Activated CD4-positive, CD25-positive, alpha-beta regulatory T cell treated with anti-CD3 and anti-CD28 coated beads, Interleukin-2, amount 50 U/mL, for 24 hours (primary cell): ENCODE measurements around the gene SLC39A10.
A peak's percentile ranks its signal among the peaks of the same experiment; 100 is the strongest.
"Not testable (repeated sequence)": the region's sequence is repeated elsewhere in the genome, so short reads cannot be mapped to it uniquely, and the experiment has no call there.

Experiments used
- ATAC-seq, 2 donors: fragments of 150-1000 bp; cut with Tn5 transposase; one replicate each; pipeline ENCODE4 v1.10.0; 2021; ENCODE audit warnings: mild to moderate bottlenecking in 1 of 2, moderate library complexity in 1 of 2

SLC39A10 gene

DNA sequence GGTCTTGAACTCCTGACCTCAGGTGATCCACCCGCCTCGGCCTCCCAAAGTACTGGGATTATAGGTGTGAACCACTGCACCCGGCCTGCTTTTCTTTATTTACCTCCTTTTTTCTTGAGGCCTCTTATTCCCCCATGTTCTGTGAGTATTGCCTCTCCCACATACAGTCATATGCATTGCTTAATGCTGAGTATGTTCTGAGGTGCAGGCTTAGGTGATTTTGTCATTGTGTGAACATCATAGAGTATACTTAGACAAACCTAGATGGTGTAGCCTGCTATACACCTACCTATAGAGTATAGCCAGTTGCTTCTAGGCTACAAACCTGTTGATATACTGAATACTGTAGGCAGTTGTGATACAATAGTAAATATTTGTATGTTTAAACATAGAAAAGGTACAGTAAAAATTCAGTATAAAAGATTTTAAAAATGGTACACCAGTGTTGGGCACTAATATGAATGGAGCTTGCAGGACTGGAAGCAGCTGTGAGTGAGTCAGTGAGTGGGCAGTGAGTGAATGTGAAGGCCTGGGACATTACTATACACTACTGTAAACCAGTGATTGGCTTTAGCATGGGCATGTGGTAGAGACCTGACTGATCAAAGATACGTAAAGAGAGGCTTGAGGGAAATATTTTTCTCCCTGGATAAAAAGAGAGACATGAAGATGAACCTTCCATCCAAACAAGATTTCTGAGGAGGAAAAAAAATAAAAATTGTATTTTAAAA lies 17.6 kb downstream of the SLC39A10 start:
- no peak for ATAC-seq

DNA sequence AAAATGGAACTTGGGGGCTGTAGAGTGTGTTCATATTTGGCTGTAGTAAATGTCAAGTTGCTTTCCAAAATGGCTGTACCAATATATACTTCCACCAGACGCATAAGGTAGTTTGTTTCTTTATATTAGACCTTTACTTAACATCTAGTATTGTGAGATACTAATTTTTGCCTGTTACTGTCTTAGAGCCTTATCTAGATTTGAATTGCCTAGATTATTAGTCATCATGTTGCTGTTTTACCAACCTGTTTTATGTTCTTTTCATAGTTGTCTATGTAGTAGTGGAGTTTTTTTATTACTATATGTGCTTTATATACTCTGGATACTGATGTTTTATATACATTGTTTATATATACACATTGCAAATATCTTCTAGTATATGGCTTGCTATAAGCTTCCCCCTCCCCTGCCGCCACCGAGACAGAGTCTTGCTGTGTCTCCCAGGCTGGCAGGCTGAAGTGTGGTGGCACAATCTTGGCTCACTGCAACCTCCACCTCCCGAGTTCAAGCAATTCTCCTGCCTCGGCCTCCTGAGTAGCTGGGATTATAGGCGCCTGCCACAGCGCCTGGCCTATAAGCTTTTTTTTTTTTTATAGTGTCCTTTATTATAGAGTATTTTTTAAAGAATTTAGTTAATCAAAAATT lies 18.9 kb downstream of the SLC39A10 start:
- ATAC-seq, result peak; percentile 38 to 67

- no peak for ATAC-seq
These were observed 20.3 kb downstream of the SLC39A10 start for GRCh38 chr2:195677290-195677689.

DNA sequence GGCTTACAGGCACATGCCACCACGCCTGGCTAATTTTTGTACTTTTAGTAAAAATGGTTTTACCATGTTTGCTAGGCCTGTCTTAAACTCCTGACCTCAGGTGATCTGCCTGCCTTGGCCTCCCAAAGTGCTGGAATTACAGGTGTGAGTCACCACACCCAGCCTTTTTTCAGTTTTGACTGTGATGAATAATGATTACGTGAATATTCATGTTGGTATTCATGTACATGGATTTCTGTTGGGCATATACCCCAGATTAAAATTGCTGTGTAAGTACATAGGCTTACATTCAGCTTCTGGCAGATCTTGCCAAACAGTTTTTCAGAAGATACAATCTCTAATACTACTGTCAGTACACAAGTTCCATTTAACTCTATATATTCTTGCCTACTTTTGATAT lies 20.9 kb downstream of the SLC39A10 start:
- no peak for ATAC-seq

DNA sequence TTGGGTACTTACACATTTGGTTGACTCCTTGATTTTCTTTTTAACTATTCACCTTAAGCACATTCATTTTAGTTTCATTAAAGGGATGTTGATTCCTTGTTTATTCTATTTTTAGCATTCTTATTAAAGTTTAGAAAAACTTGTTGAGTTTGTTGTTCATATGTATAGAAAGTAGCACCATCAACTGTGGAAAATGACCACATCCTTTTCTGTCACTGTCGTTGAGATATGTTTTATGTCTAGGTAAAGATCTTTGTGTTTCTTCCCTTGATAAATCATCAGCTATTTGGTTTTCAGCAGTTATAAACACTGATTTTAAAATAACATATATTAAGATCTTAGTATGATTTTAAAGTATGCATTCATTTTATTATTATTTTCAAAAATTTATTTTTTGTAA lies 25.1 kb downstream of the SLC39A10 start:
- no peak for ATAC-seq

GRCh38 chr2:195683174-195683573 lies 26.1 kb downstream of the SLC39A10 start:
- ATAC-seq, result no peak

- no peak for ATAC-seq
These were observed 29.5 kb downstream of the SLC39A10 start for GRCh38 chr2:195686564-195686963.

DNA sequence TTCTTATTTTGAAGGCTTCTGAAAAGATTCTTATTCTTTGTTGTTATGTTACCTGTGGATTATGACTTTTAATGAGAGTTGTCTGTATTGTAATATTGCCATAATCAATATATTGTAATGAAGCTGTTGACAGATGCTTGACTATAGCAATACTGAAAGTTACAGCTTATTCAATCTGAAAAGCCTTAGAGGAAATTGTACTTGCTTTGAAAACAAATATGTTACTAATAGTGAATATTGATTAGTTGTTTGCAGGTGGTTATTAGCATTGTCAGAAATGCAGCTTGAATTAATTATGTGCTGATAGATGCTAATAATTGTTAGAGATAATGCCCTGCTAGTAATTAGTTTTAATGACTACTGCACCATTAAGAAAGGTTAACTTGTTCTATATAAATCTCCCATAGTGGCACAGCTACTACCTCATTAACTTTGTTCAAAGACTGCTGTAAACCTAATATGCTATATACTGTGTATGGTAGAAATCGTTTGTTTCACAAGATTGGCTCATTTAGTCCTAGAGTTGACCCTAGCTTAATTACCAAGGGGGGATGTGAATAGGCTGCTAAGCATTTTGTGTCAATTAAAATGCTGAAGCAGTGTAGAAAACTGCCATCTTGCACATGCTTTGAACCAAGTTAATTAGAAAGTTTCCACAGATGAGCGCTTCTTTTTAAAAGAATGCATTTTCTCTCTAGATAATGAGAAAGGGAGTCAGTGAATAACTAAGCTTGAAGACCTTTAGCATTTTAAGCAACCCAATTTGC lies 30.5 kb downstream of the SLC39A10 start:
- ATAC-seq, result no peak

DNA sequence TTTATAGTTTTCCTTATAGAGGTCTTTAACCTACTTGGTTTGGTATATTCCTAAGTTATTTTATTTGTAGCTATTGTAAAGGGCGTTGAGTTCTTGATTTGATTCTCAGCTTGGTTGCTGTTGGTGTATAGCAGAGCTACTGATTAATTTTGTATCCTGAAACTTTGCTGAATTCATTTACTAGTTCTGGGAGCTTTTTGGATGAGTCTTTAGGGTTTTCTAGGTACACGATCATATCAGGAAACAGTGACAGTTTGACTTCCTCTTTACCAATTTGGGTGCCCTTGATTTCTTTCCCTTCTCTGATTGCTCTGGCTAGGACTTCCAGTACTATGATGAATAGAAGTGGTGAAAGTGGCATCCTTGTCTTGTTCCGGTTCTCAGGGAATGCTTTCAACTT lies 35.5 kb downstream of the SLC39A10 start:
- ATAC-seq, result not testable (repeated sequence)

GRCh38 chr2:195694553-195694952 lies 37.5 kb downstream of the SLC39A10 start:
- ATAC-seq, result no peak

DNA sequence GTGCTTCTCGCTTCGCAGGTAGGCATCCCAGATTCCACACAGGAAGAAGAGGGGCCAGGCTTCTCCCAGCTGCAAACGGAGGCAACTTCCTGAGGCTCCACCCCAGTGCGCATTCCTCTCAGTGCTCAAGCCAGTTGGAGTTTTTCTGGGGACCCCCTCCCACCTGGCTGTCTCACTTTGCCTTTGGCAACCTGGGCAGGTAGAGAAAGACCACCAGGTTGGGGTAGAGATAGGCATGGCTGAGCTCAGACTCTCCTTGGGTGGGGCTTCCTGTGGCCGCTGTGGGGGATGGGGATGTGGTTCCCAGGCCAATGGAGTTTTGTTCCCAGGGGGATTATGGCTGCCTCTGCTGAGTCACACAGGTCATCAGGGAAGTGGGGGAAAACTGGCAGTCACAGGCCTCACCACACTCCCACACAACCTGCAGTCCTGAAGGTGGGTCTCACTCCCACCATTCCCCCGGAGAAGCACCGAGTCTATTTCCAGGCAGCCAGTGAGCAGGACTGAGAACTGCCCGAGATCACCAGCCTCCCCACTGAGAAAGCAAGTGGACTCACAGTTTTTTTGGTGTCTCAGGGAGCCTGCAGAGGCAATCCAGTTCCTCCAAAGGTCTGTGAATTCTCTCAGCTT lies 38.1 kb downstream of the SLC39A10 start:
- no peak for ATAC-seq

DNA sequence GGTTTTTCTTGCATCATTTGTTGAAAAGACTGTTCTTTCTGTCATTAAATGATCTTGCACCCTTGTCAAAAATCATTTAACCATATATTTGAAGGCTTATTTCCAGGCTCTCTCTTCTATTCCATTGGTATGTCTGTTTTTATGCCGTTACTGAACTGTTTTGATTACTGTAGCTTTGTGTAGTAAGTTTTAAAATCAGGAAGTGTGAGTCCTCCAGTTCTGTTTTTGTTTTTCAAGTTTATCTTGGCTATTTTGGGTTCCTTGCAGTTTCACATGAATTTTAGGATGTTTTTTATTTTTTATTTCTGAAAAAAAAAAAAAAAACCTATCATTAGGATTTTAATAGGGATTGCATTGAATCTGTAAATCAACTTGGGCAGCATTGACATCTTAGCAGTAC lies 39.0 kb downstream of the SLC39A10 start:
- no peak for ATAC-seq

- ATAC-seq, result peak in 1 of 2 donors; percentile 49
These were observed 40.7 kb downstream of the SLC39A10 start for GRCh38 chr2:195697681-195698220.

GRCh38 chr2:195700480-195700879 lies 43.5 kb downstream of the SLC39A10 start:
- no peak for ATAC-seq

GRCh38 chr2:195706161-195706900 lies 49.3 kb downstream of the SLC39A10 start:
- ATAC-seq, result no peak

DNA sequence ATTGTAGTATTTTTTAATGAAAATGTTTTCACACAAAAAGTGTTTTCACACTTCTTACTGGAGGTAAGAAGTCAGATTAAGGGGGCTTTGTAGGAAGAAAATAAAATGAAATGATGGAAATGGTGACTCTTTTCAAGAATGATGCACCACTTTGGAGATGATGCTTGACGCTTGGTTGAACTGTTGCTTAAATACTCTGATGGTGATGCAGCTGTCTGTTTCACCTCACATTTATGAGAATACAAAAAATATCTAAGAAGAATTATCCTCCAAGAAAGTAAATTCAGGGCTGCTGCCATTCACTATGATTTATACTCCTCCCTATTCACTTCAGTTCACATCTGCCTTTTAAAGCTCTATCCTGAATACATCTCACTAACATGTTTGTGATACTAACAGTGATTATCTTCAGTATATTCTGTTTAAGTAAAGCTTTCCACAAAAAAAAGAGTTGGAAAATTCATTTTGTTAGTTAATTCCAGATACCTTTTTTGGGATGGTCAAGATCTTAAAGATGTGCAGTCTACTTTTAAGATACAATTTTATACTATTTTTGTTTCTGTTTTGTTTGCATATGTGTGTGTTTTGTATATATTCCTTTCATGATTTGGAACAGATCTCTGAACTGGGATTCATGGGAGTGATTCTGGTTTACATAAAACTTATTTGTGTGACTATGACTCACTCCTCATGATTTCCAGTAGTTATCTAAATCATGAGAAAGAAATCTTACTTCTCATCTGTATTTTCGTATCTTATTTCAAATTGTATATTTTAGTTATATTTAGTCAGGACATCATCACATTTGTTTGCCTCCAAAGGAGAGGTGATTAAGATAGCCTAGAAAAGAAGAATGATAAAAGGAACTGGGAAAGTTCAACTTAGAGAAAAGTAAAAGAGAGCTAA lies 53.1 kb downstream of the SLC39A10 start:
- no peak for ATAC-seq

DNA sequence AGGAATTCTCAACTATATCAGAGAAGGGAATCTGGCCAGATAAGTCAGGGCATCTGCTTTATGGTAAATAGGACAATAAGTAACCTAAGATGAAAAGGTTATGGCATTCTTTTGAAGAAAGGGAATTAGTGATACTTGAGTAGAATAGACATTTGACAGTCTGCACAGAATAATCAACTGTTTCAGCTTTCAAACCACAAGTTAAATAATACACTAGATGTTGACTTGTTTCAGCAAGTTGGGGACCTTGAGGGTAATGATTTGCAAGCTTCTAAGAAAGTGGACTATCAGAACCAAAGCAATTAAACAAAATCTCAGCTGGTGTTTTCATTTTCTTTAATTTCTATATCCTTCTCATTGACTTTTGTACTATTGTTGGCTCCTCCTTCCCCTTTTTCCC lies 54.5 kb downstream of the SLC39A10 start:
- ATAC-seq, result no peak

GRCh38 chr2:195716466-195716865 lies 59.4 kb downstream of the SLC39A10 start:
- no peak for ATAC-seq

DNA sequence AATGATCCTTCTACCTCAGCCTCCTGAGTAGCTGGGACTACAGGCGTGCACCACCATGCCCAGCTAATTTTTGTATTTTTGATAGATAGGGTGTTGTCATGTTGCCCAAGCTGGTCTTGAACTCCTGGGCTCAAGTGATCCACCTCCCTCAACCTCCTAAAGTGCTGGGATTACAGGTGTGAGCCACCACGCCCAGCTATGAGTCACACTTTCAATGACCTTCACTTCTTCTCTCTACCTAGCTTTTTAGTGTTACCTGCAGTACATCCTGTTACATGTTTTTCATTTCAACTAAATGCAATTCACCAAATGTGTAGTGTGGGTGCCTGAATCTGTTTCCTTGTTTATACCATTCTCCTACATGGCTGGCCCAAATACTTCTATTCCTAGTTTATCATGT lies 64.0 kb downstream of the SLC39A10 start:
- ATAC-seq, result no peak

GRCh38 chr2:195722075-195722474 lies 65.0 kb downstream of the SLC39A10 start:
- no peak for ATAC-seq

- ATAC-seq, result no peak
These were observed 70.1 kb downstream of the SLC39A10 start for GRCh38 chr2:195727106-195727505.
